Neutrophil (primary cell): ENCODE measurements around the gene LIPF.

Source experiments
- H3K27ac ChIP-seq: fragments of 200-600 bp; sonication (generic); 2 replicates; pipeline ENCODE4 v1.5.1; 2016; ENCODE audit warnings: mild to moderate bottlenecking, moderate library complexity
- H3K27me3 ChIP-seq: fragments of 200-600 bp; sonication (generic); 2 replicates; pipeline ENCODE4 v1.6.0; 2016; ENCODE audit warnings: mild to moderate bottlenecking
- H3K36me3 ChIP-seq: fragments of 200-600 bp; sonication (generic); 2 replicates; pipeline ENCODE4 v1.5.1; 2017
- H3K4me1 ChIP-seq, 2 experiments: fragments of 200-600 bp in 1 of 2; sonication (generic) in 1 of 2; 1 replicate in 1 of 2; 2 replicates in 1 of 2; pipeline versions ENCODE4 v1.5.1 to v1.6.1; 2013 to 2016; ENCODE audit warnings: low read depth in 1 of 2, low read length in 1 of 2, mild to moderate bottlenecking in 1 of 2, moderate library complexity in 1 of 2; ENCODE audit not compliant: control insufficient read depth in 1 of 2, insufficient read depth in 1 of 2
- H3K4me3 ChIP-seq, 2 experiments: fragments of 200-600 bp in 1 of 2; sonication (generic) in 1 of 2; 1 replicate in 1 of 2; 2 replicates in 1 of 2; pipeline ENCODE4 v1.5.1; 2013 to 2016; ENCODE audit warnings: low read depth in 1 of 2, low read length in 1 of 2, mild to moderate bottlenecking in 1 of 2, moderate library complexity in 1 of 2
- H3K9me3 ChIP-seq: fragments of 200-600 bp; sonication (generic); 2 replicates; pipeline ENCODE4 v1.5.1; 2016
- TF ChIP-seq, protein P1 (sequence below): fragments of 200-600 bp; sonication (generic); IDR thresholded peaks from 2 replicates; pipeline ENCODE4 v1.5.1; 2016; ENCODE audit warnings: antibody characterized with exemption

The LIPF gene

DNA sequence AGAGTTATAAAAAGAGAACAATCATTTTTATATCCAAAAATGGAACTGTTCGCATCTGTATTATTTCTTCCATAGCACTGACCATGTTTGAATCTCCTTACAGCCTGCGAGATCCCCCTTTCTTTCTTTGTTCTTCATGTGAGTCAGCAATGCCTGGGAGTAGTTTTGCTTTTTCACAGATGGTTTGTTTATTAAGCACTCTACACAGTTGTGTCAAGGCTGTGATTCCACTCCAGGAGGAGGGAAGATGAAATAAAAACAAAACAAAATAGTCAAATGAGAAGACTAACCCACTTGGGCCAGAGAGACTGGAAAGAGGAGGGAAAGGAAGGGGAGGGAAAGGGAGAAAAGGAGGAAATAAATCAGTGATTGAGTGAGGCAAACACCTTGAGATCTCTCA, 7.8 kb downstream of the LIPF start:
- H3K4me3 ChIP-seq, result no peak overlapping the region
- TF ChIP-seq, protein P1, sequence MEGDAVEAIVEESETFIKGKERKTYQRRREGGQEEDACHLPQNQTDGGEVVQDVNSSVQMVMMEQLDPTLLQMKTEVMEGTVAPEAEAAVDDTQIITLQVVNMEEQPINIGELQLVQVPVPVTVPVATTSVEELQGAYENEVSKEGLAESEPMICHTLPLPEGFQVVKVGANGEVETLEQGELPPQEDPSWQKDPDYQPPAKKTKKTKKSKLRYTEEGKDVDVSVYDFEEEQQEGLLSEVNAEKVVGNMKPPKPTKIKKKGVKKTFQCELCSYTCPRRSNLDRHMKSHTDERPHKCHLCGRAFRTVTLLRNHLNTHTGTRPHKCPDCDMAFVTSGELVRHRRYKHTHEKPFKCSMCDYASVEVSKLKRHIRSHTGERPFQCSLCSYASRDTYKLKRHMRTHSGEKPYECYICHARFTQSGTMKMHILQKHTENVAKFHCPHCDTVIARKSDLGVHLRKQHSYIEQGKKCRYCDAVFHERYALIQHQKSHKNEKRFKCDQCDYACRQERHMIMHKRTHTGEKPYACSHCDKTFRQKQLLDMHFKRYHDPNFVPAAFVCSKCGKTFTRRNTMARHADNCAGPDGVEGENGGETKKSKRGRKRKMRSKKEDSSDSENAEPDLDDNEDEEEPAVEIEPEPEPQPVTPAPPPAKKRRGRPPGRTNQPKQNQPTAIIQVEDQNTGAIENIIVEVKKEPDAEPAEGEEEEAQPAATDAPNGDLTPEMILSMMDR, result no peak

DNA sequence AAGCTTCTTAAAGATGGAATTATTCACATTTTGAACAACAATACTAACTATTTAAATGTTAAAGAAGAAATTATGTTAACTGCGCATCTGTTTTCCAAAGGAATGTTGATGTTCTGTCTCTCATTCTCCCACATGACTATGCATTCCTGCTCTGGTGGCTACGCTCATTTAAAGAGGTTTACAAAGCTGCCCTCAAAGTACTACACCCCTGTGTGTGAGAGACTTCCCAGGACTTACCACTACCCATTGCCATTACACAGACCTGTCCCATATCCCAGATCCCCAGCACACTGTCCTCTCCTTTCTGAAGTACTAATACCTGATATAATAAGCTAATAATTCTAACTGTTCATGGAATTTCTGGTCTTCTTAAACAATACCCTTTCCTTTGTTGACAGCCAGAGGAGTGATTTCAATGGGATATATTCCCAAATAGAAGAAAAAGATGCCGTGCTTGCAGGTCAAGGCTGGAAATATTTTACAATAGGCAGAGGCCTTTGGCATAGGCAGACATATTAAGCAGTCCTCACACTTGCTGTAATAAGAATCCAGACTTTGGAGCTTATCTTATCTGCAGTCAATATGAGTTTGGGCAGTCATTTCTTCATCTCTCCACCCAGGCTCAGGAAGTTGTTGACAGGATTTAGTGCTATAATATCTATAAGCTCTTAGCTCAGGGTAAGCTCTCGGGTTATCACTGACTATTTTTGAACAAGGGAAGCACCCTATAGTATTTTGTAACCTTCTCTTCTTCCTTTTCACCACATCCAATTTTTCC, 12.2 kb downstream of the LIPF start:
- H3K36me3 ChIP-seq, result no peaks in the 10 kb centered on the region
- no peaks in the 10 kb centered on the region for H3K27me3 ChIP-seq
- TF ChIP-seq, protein P1, result no peak
- H3K4me3 ChIP-seq, result no peak overlapping the region
- no peaks in the 10 kb centered on the region for H3K9me3 ChIP-seq
- no peaks in the 10 kb centered on the region for H3K4me1 ChIP-seq
- no peak overlapping the region for H3K27ac ChIP-seq

More for the DNA sequence above, 7.8 kb downstream of the LIPF start:
- Histone ChIP-seq H3K4me1 (no peaks in the 10 kb centered on the region), H3K9me3 (no peaks in the 10 kb centered on the region), H3K36me3 (no peaks in the 10 kb centered on the region), H3K27me3 (no peaks in the 10 kb centered on the region), H3K27ac (no peak overlapping the region)

DNA sequence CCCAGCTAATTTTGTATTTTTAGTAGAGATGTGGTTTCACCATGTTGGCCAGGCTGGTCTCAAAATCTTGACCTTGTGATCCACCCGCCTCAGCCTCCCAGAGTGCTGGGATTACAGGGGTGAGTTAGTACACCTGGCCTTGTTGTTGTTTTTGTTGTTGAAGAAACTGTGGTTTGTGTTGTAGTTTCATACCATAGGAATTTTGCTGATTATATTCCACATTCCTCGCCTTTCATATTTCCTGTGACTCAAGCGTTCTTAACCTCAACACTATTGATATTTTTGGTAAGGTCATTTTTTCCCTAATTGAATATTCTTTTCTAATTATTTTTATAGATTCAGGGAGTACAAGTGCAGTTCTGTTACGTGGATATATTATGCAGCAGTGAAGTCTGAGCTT, 16.7 kb downstream of the LIPF start:
- TF ChIP-seq, protein P1, result no peak
- Histone ChIP-seq H3K4me1 (no peaks in the 10 kb centered on the region), H3K9me3 (no peaks in the 10 kb centered on the region), H3K27ac (no peak overlapping the region), H3K36me3 (no peaks in the 10 kb centered on the region), H3K27me3 (no peaks in the 10 kb centered on the region), H3K4me3 (no peak overlapping the region)

DNA sequence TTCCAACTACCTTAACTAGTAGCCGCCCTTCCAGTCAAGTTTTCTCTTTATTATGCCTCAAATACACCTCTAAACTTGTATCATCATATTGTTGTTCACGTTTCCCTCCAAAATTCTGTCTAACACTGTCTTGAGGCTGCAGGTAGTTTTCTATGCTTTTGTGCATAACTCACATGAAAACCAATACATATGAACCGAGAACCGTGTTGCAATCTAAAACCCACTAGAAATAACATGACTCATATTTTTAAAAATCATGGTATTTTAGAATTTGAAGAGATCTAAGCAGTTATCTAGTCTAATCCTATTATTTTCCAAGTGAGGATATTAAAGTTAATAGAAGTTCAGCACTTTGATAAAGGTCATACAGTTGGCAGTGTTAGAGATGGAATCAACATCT, 18.2 kb downstream of the LIPF start:
- Histone ChIP-seq H3K4me1 (no peaks in the 10 kb centered on the region), H3K9me3 (no peaks in the 10 kb centered on the region), H3K27ac (no peak overlapping the region), H3K4me3 (no peak overlapping the region), H3K36me3 (no peaks in the 10 kb centered on the region), H3K27me3 (no peaks in the 10 kb centered on the region)
- TF ChIP-seq, protein P1, result no peak

DNA sequence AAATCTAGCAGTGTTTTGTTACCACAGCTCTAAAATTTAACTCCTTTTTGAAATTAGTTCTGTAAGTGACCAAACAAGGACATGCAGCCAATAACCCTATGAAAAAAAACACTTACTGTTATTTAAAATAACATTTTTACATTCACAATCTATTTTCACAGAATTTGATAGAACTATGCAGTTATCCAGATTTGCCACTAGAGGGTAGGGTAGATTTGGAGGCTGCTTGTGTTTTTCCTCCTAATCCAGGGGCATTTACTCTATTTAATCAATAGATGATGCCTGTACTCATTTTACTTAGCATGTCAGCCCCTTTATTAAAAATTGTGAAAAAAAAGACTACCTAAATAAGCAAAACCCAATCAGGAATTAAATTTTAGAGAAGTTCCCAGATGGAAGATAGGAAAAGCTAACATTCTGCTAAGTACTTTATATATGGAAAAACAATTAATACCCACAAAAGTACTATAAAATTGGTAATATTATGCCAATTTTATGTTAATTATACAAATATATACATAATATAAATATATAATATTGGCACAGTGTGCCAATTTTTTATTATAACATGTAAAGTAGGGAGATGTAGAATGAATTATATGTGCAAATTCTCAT, 23.7 kb downstream of the LIPF start:
- Histone ChIP-seq H3K4me3 (no peak overlapping the region), H3K9me3 (no peaks in the 10 kb centered on the region), H3K27ac (no peak overlapping the region), H3K36me3 (no peaks in the 10 kb centered on the region), H3K27me3 (peaks cover 8% of the 10 kb centered on the region), H3K4me1 (no peaks in the 10 kb centered on the region)
- TF ChIP-seq, protein P1, result peak; percentile 51
